Measurements from ENCODE around the gene GCG. TPM values are rescaled to one million over a fixed set of nuclear protein-coding genes. Genes with fewer than 3 reads are reported as not detected.

The GCG gene
- total and polyA plus RNA-seq, 4 donors: not detected

GRCh38 chr2:162175714-162176113 lies 23.7 kb upstream of the GCG start:
- DNase-seq (ENCODE audit: low spot score): no peak
- whole genome bisulfite sequencing: 13% methylated on average over 3 of the region's 3 CpGs
- Histone ChIP-seq H3K4me1 (ENCODE audit: control insufficient read depth in 4 of 4, insufficient read depth in 4 of 4, low read length in 3 of 4) (no peaks in the 10 kb centered on the region), H3K4me3 (ENCODE audit: low read depth in 1 of 3, low read length in 3 of 3) (no peak overlapping the region), H3K27me3 (ENCODE audit: control insufficient read depth in 4 of 4, insufficient read depth in 4 of 4, low read length in 3 of 4) (no peaks in the 10 kb centered on the region), H3K9me3 (ENCODE audit: control insufficient read depth in 4 of 4, low read length in 3 of 4) (no peaks in the 10 kb centered on the region), H3K36me3 (ENCODE audit: control insufficient read depth in 4 of 4, insufficient read depth in 3 of 4, low read depth in 1 of 4, low read length in 3 of 4) (no peaks in the 10 kb centered on the region), H3K9ac (ENCODE audit: low read depth in 1 of 2, low read length in 2 of 2) (no peak overlapping the region), H3K27ac (ENCODE audit: low read depth in 1 of 2, low read length in 2 of 2) (no peak overlapping the region)
- TF ChIP-seq HNF4A (conservative IDR thresholded peaks at IDR 0.05) (no peak), SP1 (IDR thresholded peaks at IDR 0.05) (no peak), EGR1 (IDR thresholded peaks at IDR 0.05; ENCODE audit: low read depth in 2 of 2) (no peak), HNF4G (IDR thresholded peaks at IDR 0.05) (no peak), FOXA2 (IDR thresholded peaks at IDR 0.05) (no peak), YY1 (IDR thresholded peaks at IDR 0.05) (no peak)

GRCh38 chr2:162174746-162175145 lies 22.7 kb upstream of the GCG start:
- Histone ChIP-seq H3K27ac (ENCODE audit: low read depth in 1 of 2, low read length in 2 of 2) (no peak overlapping the region), H3K4me3 (ENCODE audit: low read depth in 1 of 3, low read length in 3 of 3) (no peak overlapping the region), H3K9ac (ENCODE audit: low read depth in 1 of 2, low read length in 2 of 2) (no peak overlapping the region), H3K4me1 (ENCODE audit: control insufficient read depth in 4 of 4, insufficient read depth in 4 of 4, low read length in 3 of 4) (no peaks in the 10 kb centered on the region), H3K9me3 (ENCODE audit: control insufficient read depth in 4 of 4, low read length in 3 of 4) (no peaks in the 10 kb centered on the region), H3K27me3 (ENCODE audit: control insufficient read depth in 4 of 4, insufficient read depth in 4 of 4, low read length in 3 of 4) (no peaks in the 10 kb centered on the region), H3K36me3 (ENCODE audit: control insufficient read depth in 4 of 4, insufficient read depth in 3 of 4, low read depth in 1 of 4, low read length in 3 of 4) (no peaks in the 10 kb centered on the region)
- WGBS: 89% methylated on average over 5 of the region's 5 CpGs
- TF ChIP-seq SP1 (IDR thresholded peaks at IDR 0.05): no peak
- no peak for TF ChIP-seq HNF4A (conservative IDR thresholded peaks at IDR 0.05)
- no peak for TF ChIP-seq MAX (IDR thresholded peaks at IDR 0.05)
- no peak for TF ChIP-seq RAD21 (IDR thresholded peaks at IDR 0.05)
- TF ChIP-seq JUND (IDR thresholded peaks at IDR 0.05): no peak
- TF ChIP-seq FOXA1 (IDR thresholded peaks at IDR 0.05): no peak
- TF ChIP-seq NR2F2 (IDR thresholded peaks at IDR 0.05): no peak
- no peak for TF ChIP-seq REST (IDR thresholded peaks at IDR 0.05)
- no peak for TF ChIP-seq EGR1 (IDR thresholded peaks at IDR 0.05; ENCODE audit: low read depth in 2 of 2)
- no peak for TF ChIP-seq YY1 (IDR thresholded peaks at IDR 0.05)
- TF ChIP-seq ZBTB33 (IDR thresholded peaks at IDR 0.05): no peak
- no peak for TF ChIP-seq GABPA (IDR thresholded peaks at IDR 0.05 in 1 of 2, conservative IDR thresholded peaks at IDR 0.05 in 1 of 2)
- TF ChIP-seq CTCF (IDR thresholded peaks at IDR 0.05; ENCODE audit: low read depth, low read length, missing input control): no peak
- no peak for TF ChIP-seq TAF1 (conservative IDR thresholded peaks at IDR 0.05)
- no peak for TF ChIP-seq ATF3 (IDR thresholded peaks at IDR 0.05)
- no peak for TF ChIP-seq RXRA (IDR thresholded peaks at IDR 0.05)
- TF ChIP-seq HNF4G (IDR thresholded peaks at IDR 0.05): no peak
- no peak for TF ChIP-seq FOXA2 (IDR thresholded peaks at IDR 0.05)
- DNase-seq (ENCODE audit: low spot score): no peak
